ENCODE data around the gene DNLZ. TPM values are rescaled to one million over a fixed set of nuclear protein-coding genes. Genes with fewer than 3 reads are reported as not detected.

The DNLZ gene
- total and polyA plus RNA-seq, 12 donors = 23.3 to 49.2 (median 32.5) TPM

DNA sequence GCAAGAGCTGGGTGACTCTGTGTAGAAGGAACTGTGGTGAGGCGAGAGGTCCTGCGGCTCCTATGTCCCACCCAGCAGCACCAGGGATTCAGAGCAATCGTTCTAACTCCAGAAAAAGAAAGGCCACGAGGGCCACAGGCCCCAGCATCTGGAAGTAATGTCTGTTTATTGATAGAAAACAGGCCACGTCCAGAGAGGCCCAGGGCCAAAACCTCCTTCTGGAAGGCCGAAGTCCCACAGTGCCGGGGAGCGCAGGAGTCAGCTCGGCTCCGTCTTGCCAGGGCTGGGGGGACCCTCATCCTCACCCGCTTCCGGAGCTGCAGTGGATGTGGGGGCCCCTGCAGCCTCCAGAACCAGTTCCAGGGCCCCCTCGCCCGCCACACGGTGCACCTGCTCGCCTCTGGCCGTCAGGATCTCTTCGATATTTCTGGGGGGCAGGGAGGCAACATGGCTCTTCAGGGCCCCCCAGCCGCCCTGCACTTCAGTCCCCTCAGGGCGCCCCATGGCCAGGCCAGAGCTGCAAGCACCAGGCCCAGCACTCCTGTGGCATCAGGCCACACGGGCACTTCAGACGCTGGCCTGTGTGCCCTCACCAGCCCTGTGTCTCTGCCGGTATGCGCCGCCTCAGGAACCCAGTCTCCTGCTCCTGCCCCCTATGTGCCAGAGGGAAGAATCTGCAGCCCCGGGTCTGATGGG, 1.6 kb downstream of the DNLZ start:
- intact Hi-C loops (cut with DNase I) = loop anchor here in 2 of 10 donors (2.0 to 5.0 kb wide), 2 partner anchors 19 to 35 kb away; partner anchors contain the start of gene GPSM1 (in 1 of the 2)
- H3K4me3 ChIP-seq = no peak overlapping the region
- DNase-seq (no peak), ATAC-seq (peak in 6 of 8 donors; percentile 11 to 46 (median 36))
- H3K36me3 ChIP-seq = peaks cover 0 to 30% (median 0%) of the 10 kb centered on the region in 9 donors
- TF ChIP-seq, protein P1, sequence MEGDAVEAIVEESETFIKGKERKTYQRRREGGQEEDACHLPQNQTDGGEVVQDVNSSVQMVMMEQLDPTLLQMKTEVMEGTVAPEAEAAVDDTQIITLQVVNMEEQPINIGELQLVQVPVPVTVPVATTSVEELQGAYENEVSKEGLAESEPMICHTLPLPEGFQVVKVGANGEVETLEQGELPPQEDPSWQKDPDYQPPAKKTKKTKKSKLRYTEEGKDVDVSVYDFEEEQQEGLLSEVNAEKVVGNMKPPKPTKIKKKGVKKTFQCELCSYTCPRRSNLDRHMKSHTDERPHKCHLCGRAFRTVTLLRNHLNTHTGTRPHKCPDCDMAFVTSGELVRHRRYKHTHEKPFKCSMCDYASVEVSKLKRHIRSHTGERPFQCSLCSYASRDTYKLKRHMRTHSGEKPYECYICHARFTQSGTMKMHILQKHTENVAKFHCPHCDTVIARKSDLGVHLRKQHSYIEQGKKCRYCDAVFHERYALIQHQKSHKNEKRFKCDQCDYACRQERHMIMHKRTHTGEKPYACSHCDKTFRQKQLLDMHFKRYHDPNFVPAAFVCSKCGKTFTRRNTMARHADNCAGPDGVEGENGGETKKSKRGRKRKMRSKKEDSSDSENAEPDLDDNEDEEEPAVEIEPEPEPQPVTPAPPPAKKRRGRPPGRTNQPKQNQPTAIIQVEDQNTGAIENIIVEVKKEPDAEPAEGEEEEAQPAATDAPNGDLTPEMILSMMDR (IDR thresholded peaks at IDR 0.05) = peak in 3 of 9 donors; percentile 17 to 26 (median 26)
- H3K27ac ChIP-seq = peak overlapping the region; percentile 46 to 100 (median 92)
- H3K27me3 ChIP-seq = no peaks in the 10 kb centered on the region
- peaks cover 13 to 53% (median 31%) of the 10 kb centered on the region in 9 donors for H3K4me1 ChIP-seq
- H3K9me3 ChIP-seq = no peaks in the 10 kb centered on the region
- WGBS, 2 donors = 69 to 75% methylated on average over 26 of the region's 26 CpGs

- Histone ChIP-seq H3K4me3 (no peak overlapping the region), H3K27me3 (no peaks in the 10 kb centered on the region), H3K27ac (peak overlapping the region in 9 of 10 donors; percentile 46 to 100 (median 91)), H3K4me1 (peaks cover 13 to 51% (median 31%) of the 10 kb centered on the region in 9 donors), H3K36me3 (peaks cover 0 to 37% (median 0%) of the 10 kb centered on the region in 9 donors), H3K9me3 (no peaks in the 10 kb centered on the region)
- no peak for DNase-seq
- WGBS, 2 donors = 75 to 79% methylated on average over 43 of the region's 43 CpGs
- TF ChIP-seq, protein P1 (IDR thresholded peaks at IDR 0.05) = no peak
- intact Hi-C loops (cut with DNase I) = loop anchor here in 1 of 10 donors (5.0 kb wide), 1 partner anchor 34 kb away; the partner anchor contains the start of gene GPSM1
- no peak for ATAC-seq
These were observed 2.3 kb downstream of the DNLZ start for GRCh38 chr9:136361047-136361753.

- Histone ChIP-seq H3K36me3 (peaks cover 0 to 44% (median 0%) of the 10 kb centered on the region in 9 donors), H3K4me1 (peaks cover 13 to 57% (median 37%) of the 10 kb centered on the region in 9 donors), H3K27ac (peak overlapping the region in 2 of 10 donors; percentile 98 to 100), H3K9me3 (no peaks in the 10 kb centered on the region), H3K4me3 (no peak overlapping the region), H3K27me3 (no peaks in the 10 kb centered on the region)
- TF ChIP-seq, protein P1 (IDR thresholded peaks at IDR 0.05) = no peak
- DNase-seq (no peak), ATAC-seq (no peak)
- 82 to 87% methylated on average over 35 to 38 of the region's 38 CpGs for WGBS, 2 donors
- intact Hi-C loops (cut with DNase I) = loop anchor here in 1 of 10 donors (5.0 kb wide), 1 partner anchor 33 kb away; the partner anchor contains the start of gene GPSM1
These were observed 3.5 kb downstream of the DNLZ start for GRCh38 chr9:136359774-136360718.

Data from heart right ventricle (tissue), 16 donors.